Fibroblast of skin of right quadriceps (primary cell): ENCODE measurements around the gene ATRNL1.
A peak's percentile ranks its signal among the peaks of the same experiment; 100 is the strongest.

ENCODE experiments used
- DNase-seq: peaks from one replicate; pipeline ENCODE4 v3.0.0-alpha.2; 2013

The ATRNL1 gene

GRCh38 chr10:115854740-115855435 is 761.7 kb downstream of the ATRNL1 start:
- DNase-seq, result peak; percentile 31

GRCh38 chr10:115856580-115856979 is 763.4 kb downstream of the ATRNL1 start:
- DNase-seq, result no peak

- DNase-seq, result peak; percentile 45
Observed at GRCh38 chr10:115857856-115858255, 764.7 kb downstream of the ATRNL1 start.

DNA sequence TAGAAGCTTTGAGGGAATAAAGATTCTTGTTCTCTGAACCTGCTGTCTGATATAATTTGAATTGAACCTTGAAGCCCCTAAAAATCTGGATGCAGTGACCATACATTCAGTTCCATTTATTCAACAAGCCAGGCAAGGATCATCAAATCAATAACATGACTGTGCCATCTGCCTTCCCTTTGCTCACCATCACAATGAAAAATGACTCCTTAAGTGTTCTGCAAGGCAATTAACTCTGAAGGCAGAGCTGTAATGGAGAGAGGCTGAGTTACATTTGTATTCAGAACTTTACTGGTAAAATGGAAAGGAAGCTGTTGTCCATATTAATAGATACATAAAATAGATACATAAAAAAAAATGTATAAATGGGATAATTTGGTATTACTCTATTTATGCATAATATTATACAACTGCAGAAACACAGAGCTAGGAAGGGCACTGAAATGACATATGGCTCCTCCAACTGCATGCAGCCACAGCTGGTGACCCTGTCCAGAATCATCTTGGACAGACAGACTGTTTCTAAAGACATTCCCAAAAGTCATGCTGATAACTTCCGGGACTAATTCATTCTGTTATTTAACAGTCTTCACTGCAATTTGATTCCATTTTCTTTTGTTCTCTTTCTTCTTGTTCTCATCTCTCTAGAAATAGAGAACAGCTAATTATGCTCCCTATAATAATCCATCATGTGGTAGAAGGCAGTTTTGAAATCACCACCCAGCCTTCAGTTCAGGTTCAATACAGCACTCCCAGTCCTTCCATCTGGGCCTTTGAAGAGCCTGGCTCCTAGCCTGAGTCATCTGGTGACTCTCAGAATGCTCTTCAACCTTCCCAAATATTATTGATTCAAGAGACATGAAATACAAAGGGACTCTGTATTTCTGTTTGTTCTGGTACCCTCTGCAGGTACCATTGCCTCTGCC is 767.3 kb downstream of the ATRNL1 start:
- no peak for DNase-seq

DNA sequence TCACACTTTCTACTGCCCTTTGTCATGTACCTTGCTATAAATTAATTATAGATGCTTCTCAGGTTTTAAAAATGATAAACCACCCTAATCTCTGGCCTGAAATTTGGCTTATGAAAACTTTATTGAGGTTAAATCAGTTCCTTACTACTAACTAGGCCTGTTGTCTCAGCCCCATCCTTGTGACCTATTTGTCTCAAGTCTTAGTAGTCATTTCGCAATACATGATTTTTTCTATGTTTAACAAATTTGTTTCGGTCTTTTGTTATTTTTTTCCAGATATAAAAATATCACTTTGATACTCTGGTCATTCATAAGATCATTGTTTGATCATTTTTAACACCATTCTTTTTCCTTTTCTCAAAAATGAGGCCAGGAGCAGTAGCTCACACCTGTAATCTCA is 768.3 kb downstream of the ATRNL1 start:
- no peak for DNase-seq

DNA sequence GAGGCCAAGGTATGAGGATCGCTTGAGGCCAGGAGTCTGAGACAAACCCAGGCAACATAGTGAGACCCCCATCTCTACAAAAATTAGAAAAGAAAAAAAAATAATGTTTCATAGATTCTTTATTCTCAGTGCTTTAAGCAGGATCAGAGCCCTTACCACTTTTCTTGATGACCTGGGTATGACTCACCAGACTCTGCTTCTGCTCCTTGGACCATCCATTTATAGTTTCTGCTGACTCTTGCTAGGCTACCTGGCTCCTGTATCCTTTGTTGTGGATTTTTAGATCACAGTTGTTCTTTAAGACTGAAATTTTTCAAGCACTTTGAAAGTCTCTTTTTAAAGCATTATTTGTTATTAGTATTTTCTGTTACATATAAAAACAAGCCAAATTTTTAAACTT is 768.7 kb downstream of the ATRNL1 start:
- peak; percentile 45 for DNase-seq

- DNase-seq, result no peak
Observed at GRCh38 chr10:115866174-115866573, 773.0 kb downstream of the ATRNL1 start.

DNA sequence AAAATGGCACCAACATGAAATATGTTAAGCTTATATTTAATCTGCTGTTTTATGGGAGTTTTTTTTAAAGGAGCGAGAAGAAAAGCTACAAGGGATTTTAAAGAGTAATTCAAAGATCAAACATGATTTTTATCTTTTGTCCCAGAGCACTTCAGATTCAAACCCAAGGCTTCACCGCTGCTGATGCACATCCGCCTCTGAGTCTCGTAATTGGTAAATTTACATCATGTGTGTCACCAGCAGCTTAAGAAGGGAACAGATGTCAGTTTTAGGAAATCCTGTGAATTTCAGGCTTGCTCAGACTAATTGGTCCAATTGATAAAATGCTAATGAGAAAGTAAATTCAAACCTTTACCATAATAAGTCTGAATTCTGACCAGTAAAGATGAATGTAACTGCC is 773.5 kb downstream of the ATRNL1 start:
- no peak for DNase-seq

DNA sequence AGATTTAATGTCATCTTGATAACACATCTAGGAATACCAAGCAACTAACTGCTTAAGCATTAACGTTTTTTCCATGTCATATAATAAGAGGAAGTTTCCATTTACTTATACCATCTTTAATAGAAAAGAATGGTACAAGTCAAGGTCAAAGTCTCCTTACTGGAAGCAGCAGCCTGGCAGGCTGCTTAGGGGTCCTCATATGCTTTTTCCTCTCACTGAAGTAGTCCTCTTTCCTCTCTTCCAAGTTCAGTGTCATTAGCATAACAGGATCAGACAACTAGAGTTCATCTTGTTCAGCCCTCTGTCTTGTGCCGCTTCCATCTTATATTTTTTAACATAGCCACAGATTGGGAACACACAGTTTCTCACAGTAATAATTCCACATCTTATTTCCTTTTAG is 774.1 kb downstream of the ATRNL1 start:
- DNase-seq, result no peak

DNA sequence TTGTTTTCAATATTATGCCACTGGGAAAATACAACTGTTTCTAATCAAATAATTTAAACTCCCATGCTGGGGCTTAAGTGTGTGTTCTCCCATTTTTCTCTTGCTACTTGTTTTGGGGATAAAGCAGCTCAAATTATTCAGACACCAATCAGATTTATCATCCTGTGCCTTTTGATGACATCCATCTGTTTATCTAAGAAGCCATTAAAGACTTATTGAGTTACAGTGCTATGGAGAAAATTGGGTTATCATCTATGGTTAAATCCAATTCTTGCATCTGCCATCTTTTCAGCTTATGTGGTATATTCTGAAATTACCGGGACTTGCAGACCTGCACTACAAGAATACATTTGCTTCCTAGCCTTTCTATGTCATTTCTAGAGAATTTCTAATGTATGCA is 778.7 kb downstream of the ATRNL1 start:
- no peak for DNase-seq

- no peak for DNase-seq
Observed at GRCh38 chr10:115875172-115875571, 782.0 kb downstream of the ATRNL1 start.

DNA sequence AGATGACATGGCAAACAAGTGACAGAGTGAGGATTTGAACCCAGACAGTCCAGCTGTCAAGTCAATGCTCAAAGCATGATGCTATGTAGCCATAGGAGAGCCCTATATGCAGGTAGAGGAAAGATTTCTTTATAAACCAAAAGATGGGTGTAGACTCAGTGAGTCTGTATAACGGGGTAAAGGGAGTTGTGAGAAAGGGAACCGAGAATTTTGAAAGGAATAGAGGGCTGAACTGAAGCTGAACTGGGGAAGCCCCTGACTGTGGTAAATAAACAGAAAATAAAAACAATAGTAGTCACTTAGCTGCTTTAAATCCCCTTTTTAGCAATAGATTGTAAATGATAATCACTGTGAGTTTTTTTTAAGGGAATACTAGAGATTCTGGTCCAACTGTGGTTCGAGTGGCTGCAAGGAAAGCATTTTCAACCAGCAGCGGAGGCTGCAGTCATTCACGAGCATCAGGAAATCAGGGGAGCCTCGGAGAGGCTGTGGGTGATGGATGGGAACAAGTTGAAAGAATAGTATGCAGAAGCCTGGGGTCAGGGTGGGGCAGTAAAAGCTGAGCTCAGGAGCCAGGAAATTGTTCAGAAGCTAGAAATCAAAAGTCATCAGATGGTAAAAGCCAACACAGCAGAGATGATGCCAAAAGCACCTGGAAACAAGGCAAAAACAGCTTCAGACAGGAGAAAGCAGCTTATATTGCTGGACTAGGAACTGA is 786.4 kb downstream of the ATRNL1 start:
- no peak for DNase-seq

DNA sequence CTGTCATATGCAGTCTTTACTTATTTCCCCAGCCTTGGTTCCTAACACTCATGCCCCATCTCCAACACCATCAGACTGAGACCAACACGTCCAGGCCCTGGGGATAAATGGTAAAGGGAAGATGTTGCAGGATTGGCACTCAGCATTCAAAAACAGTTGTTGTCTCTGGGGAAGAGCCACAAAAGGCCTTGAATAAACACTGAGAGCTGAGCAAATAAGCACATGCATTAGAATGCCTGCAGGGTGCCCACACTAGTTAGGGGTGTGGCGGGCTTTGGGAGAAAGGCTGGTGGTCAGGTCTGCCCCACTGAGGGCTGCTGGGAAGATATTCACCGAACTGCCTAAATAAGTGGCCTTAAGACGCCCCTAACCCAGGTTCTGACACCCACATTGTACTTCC is 788.9 kb downstream of the ATRNL1 start:
- no peak for DNase-seq

GRCh38 chr10:115883372-115883771 is 790.2 kb downstream of the ATRNL1 start:
- no peak for DNase-seq

DNA sequence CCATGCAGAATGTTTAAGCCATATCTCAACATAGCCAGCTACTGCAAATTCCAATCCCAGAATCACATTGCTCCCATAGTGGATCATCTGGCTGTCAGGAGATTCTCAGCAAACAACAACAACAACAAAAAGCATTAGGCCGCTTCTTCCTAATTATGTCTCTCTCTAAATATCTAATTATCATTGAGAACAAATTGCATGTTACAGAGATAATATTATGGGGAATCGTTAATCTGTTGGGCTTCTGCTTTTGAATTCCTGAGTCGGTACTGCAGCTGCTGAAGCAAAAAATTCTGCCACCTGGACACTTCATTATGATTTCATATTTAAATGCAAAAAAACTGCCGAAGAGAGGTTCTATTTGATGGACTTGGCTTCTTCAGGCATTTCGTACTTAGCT is 791.2 kb downstream of the ATRNL1 start:
- no peak for DNase-seq

- no peak for DNase-seq
Observed at GRCh38 chr10:115895166-115895565, 802.0 kb downstream of the ATRNL1 start.

GRCh38 chr10:115898242-115898641 is 805.1 kb downstream of the ATRNL1 start:
- no peak for DNase-seq

DNA sequence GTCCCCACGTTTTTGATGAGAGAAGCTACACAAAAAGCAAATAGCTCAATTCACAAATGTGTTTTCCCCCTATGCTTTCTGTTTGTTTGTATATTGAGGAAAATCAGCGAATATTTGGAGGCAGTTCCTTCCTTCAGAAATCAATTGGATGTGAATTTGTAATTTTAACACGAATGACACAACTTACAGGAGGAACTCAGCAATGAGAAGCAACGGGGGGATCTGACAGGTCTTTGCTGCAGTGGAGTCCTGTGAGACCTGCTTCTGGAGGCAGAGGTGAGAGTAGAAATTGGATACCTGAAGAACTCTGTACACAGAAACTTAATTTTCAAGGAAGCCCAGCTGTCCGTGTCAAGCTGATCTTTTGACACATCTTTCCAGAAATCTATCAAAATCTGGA is 809.4 kb downstream of the ATRNL1 start:
- no peak for DNase-seq

GRCh38 chr10:115903207-115903606 is 810.0 kb downstream of the ATRNL1 start:
- no peak for DNase-seq

DNA sequence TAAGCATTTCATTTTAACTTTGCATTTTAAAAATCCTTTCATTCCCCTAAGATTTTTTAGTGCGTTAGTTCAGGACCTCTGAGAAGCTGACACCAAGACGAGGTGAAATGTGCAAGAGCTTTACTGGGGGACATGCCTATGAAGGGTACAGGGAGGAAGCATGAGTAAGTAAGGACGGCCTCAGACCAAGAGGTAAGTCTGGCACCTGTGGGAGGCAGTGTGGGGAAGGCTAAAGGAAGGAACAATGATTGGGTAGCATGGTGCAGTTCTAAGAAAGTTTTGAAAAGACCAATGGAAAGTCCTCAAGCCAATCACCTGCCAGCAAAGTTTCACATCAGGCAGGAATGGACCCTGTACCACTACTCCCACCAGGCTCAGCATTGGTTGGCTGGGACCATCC is 810.7 kb downstream of the ATRNL1 start:
- DNase-seq, result no peak

- no peak for DNase-seq
Observed at GRCh38 chr10:115909037-115909436, 815.9 kb downstream of the ATRNL1 start.

DNA sequence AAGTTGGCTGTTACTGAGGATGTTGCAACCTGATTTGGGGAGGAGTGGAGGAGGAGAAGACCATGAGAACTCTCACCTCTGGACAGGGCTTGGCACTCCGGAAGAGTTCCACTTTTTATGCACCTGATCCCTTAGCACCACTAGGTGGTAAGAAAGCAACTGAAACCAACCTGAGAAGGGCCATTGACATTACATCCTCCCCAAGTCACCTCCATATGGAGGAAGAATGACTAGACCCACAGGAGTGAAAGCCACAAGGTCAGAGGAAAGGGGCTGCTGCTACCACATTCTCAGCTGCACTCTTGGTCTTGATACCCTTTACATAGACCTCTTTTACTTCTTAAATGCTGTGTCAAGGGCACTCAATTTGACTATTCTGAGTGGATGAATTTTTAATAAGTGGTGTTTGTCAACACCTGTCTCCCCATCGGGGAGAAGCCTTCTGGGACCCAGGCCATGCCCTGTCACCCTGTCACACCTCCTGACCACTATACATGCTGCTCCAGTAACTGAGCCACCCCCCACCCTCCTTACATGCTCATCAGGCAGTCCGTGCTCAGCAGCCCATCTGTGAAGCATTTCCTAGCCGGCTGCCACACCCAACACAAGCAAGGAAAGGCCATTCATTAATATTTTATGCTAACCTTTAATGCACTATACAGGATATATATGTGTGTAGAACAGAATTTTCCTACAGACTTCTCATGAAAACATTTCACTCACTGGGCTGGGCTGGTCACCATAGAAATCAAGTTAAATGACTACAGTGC is 817.0 kb downstream of the ATRNL1 start:
- DNase-seq, result no peak

GRCh38 chr10:115914475-115914874 is 821.3 kb downstream of the ATRNL1 start:
- no peak for DNase-seq
